Adrenal gland (tissue), 12 donors: ENCODE measurements around the gene AK4. TPM values are rescaled to one million over a fixed set of nuclear protein-coding genes. Genes with fewer than 3 reads are reported as not detected.

Experiments used
- DNase-seq, 7 donors: peaks; one replicate each; pipeline ENCODE4 v3.0.0-alpha.2; 2019 to 2020
- H3K27ac ChIP-seq, 5 donors: fragments of 200-600 bp; sonication (generic) in 4 of 5; 1 replicate in 3 of 5; 2 replicates in 2 of 5; pipeline versions ENCODE4 v1.5.1 to v1.8.0; 2016 to 2020; ENCODE audit warnings: mild to moderate bottlenecking in 1 of 5
- H3K27me3 ChIP-seq: fragments of 200-600 bp; 2 replicates; pipeline ENCODE4 v1.8.0; 2021
- H3K36me3 ChIP-seq, 2 donors: fragments of 200-600 bp; replicated peaks in 1 of 2; 1 replicate in 1 of 2; 2 replicates in 1 of 2; pipeline versions ENCODE4 v1.5.1 to v1.8.0; 2018 to 2022
- H3K4me1 ChIP-seq, 2 donors: fragments of 200-600 bp; replicated peaks in 1 of 2; 1 replicate in 1 of 2; 2 replicates in 1 of 2; pipeline versions ENCODE4 v1.5.1 to v1.8.0; 2018 to 2021
- H3K4me3 ChIP-seq, 4 donors: fragments of 200-600 bp; sonication (generic) in 3 of 4; one replicate each; pipeline ENCODE4 v1.5.1; 2016 to 2018
- H3K9me3 ChIP-seq, 3 donors: fragments of 200-600 bp; sonication (generic) in 1 of 3; replicated peaks in 1 of 3; 1 replicate in 2 of 3; 2 replicates in 1 of 3; pipeline versions ENCODE4 v1.5.1 to v1.8.0; 2016 to 2021
- POLR2A ChIP-seq, 2 donors: fragments of 450-650 bp; IDR thresholded peaks; one replicate each; pipeline ENCODE4 v1.6.1; 2017; ENCODE audit warnings: antibody characterized with exemption in 2 of 2, mild to moderate bottlenecking in 2 of 2, moderate library complexity in 1 of 2
- WGBS, 4 donors: extraction: QIAGEN DNeasy Blood & Tissue Kit in 2 of 4; methylation state at CpG; one replicate each; pipeline versions ENCODE4 v1.1.5 to v1.1.7; 2013 to 2017; 5-methylcytosine and 5-hydroxymethylcytosine counted together
- intact Hi-C, 2 donors: fragments of 100-400 bp; cut with DNase I; formaldehyde crosslinking; loops; one replicate each; pipeline versions ENCODE4 v1.14.1 to v1.15.0; 2022 to 2023
- polyA plus RNA-seq, 3 donors: library from polyadenylated mRNA; stranded (reverse); fragments of 200-250 nt in 2 of 3; fragments of 350-450 nt in 1 of 3; fragmentation: Illumina TruSeq in 1 of 3; extraction: RNeasy Lipid Tissue Mini Kit (QIAGEN cat#74804) in 1 of 3; gene quantifications; one replicate each; pipeline ENCODE4 v1.2.3, GENCODE V29; 2013 to 2014
- total RNA-seq, 9 donors: library from RNA; depleted of rRNA in 4 of 9; stranded (reverse); fragments of >200 nt in 4 of 9; fragments of 120-200 nt in 1 of 9; fragmentation: NEBNext Ultra II Directional in 1 of 9; extraction: Animal tissue kit (Norgen Biotek cat#: 25700) in 1 of 9; gene quantifications; one replicate each; pipeline versions ENCODE4 v1.1.0 to v1.2.4, GENCODE V29; 2013 to 2023
- TF ChIP-seq, protein P1 (sequence below), 6 experiments: fragments of 450-650 bp in 4 of 6; fragments of 200-600 bp in 2 of 6; sonication (generic) in 1 of 6; IDR thresholded peaks; 1 replicate in 5 of 6; 2 replicates in 1 of 6; pipeline versions ENCODE4 v1.5.1 to v1.8.0; 2016 to 2021; ENCODE audit warnings: antibody characterized with exemption in 6 of 6, mild to moderate bottlenecking in 2 of 6, moderate library complexity in 1 of 6
- donor health status: healthy with polysubstance abuse.
- donor health status: Bipolar disorder and iron deficiency.
- donor health status: DM: yes; HTN: yes; CAD: no.
- donor health status: DM: no; HTN: no; CAD: no.
- donor health status: DM: no; HTN: no; CAD: no.
- donor health status: DM: yes; HTN: yes; CAD: no.

AK4 gene
- total and polyA plus RNA-seq, 12 donors: 0.67 to 12.4 (median 2.5) TPM

DNA sequence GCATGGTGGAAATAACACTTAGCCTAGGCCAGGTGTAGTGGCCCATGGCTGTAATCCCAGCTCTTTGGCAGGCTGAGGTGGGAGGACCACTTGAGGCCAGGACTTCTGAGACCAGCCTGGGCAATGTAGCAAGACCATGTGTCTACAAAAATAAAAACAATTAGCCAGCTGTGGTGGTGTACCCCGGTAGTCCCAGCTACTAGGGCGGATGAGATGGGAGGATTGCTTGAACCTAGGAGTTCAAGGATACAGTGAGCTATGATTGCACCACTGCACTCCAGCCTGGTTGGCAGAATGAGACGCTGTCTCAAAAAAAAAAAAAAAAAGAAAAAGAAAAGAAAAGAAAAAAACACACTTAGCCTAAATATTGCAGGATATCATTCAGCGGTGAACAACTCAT is 20.9 kb downstream of the AK4 start:
- TF ChIP-seq, protein P1, sequence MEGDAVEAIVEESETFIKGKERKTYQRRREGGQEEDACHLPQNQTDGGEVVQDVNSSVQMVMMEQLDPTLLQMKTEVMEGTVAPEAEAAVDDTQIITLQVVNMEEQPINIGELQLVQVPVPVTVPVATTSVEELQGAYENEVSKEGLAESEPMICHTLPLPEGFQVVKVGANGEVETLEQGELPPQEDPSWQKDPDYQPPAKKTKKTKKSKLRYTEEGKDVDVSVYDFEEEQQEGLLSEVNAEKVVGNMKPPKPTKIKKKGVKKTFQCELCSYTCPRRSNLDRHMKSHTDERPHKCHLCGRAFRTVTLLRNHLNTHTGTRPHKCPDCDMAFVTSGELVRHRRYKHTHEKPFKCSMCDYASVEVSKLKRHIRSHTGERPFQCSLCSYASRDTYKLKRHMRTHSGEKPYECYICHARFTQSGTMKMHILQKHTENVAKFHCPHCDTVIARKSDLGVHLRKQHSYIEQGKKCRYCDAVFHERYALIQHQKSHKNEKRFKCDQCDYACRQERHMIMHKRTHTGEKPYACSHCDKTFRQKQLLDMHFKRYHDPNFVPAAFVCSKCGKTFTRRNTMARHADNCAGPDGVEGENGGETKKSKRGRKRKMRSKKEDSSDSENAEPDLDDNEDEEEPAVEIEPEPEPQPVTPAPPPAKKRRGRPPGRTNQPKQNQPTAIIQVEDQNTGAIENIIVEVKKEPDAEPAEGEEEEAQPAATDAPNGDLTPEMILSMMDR (IDR thresholded peaks at IDR 0.05): no peak
- no peak for TF ChIP-seq POLR2A (IDR thresholded peaks at IDR 0.05)
- DNase-seq: no peak
- H3K36me3 ChIP-seq: no peaks in the 10 kb centered on the region
- H3K9me3 ChIP-seq: no peaks in the 10 kb centered on the region
- WGBS, 4 donors: 74 to 94% (median 80%) methylated on average over 4 of the region's 4 CpGs
- intact Hi-C loops: no loop called here
- H3K27me3 ChIP-seq: no peaks in the 10 kb centered on the region
- H3K4me3 ChIP-seq: no peak overlapping the region
- H3K27ac ChIP-seq: no peak overlapping the region
- H3K4me1 ChIP-seq: no peaks in the 10 kb centered on the region

GRCh38 chr1:65170511-65171142 is 22.6 kb downstream of the AK4 start:
- no peaks in the 10 kb centered on the region for H3K4me1 ChIP-seq
- intact Hi-C loops: no loop called here

DNA sequence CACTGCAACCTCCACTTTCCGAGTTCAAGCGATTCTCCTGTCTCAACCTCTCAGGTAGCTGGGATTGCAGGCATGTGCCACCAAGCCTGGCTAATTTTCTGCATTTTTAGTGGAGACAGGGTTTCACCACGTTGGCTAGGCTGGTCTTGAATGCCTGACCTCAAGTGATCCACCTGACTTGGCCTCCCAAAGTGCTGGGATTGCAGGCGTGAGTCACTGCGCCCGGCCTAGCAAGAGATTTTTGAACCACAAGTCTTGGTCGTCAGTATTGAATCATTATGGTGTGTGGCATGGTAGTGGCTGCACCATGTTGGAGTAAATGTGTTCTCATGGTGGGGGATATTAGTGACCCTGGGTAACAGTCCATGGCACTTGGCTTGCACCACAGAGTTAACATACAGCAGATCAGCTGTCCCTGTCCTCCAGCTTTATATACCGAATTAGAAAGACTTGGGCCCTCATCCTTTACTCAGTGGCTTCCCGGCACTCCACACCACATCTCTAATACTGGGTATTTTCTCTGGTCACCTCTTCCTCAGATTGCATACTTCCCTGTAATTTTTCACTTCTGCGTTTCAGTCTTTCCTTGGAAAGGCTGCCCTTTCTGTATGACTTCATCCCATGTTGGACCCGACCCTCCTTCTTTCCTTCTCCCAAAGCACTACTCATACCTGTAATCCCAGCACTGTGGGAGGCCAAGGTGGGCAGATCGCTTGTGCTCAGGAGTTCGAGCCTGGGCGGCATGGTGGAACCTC is 25.1 kb downstream of the AK4 start:
- Histone ChIP-seq H3K9me3 (no peaks in the 10 kb centered on the region), H3K36me3 (no peaks in the 10 kb centered on the region), H3K4me1 (no peaks in the 10 kb centered on the region), H3K27me3 (no peaks in the 10 kb centered on the region), H3K4me3 (no peak overlapping the region), H3K27ac (no peak overlapping the region)
- intact Hi-C loops: no loop called here
- no peak for TF ChIP-seq POLR2A (IDR thresholded peaks at IDR 0.05)
- TF ChIP-seq, protein P1 (IDR thresholded peaks at IDR 0.05): no peak
- 83 to 90% (median 84%) methylated on average over 12 to 14 of the region's 14 CpGs for WGBS, 4 donors
- no peak for DNase-seq

More at GRCh38 chr1:65170511-65171142, 22.6 kb downstream of the AK4 start:
- no peak for TF ChIP-seq POLR2A (IDR thresholded peaks at IDR 0.05)
- TF ChIP-seq, protein P1 (IDR thresholded peaks at IDR 0.05): no peak
- Histone ChIP-seq H3K27ac (no peak overlapping the region), H3K27me3 (no peaks in the 10 kb centered on the region), H3K9me3 (no peaks in the 10 kb centered on the region), H3K36me3 (no peaks in the 10 kb centered on the region), H3K4me3 (no peak overlapping the region)
- WGBS, 4 donors: 60 to 65% (median 63%) methylated on average over 10 of the region's 10 CpGs
- peak in 3 of 7 donors; percentile 11 to 69 (median 26) for DNase-seq

DNA sequence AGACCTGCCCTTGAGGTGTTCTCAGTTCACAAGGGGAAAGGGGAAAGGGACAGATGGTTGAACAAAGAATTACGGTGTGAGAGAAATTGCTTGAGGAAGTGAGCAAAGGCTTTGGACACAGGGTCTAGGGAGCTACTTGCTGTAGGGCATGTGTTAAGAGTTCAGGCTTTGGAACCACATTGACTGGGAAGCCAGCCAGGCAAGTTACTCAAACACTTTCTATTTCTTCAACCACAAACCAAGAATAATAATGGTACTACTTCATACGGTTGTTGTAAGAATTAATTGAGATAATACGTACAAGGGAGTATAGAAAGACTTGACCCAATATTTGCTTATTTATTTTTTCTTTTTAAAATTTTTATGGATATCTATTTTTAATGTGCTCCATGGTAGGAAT is 26.6 kb downstream of the AK4 start:
- intact Hi-C loops: no loop called here
- Histone ChIP-seq H3K27ac (no peak overlapping the region), H3K9me3 (no peaks in the 10 kb centered on the region), H3K4me1 (no peaks in the 10 kb centered on the region), H3K36me3 (no peaks in the 10 kb centered on the region), H3K27me3 (no peaks in the 10 kb centered on the region), H3K4me3 (no peak overlapping the region)
- WGBS, 4 donors: 37 to 53% (median 48%) methylated on average over 3 of the region's 3 CpGs
- TF ChIP-seq POLR2A (IDR thresholded peaks at IDR 0.05): no peak
- DNase-seq: peak in 6 of 7 donors; percentile 24 to 72 (median 46)
